ENCODE measurements around the gene TMC3. TPM values are rescaled to one million over a fixed set of nuclear protein-coding genes. Genes with fewer than 3 reads are reported as not detected.
A peak's percentile ranks its signal among the peaks of the same experiment; 100 is the strongest.

The TMC3 gene
- total and polyA plus RNA-seq, 10 of the 15 experiments (the other 5 are each of a cell fraction or from before 2014, with no cell fraction given), result 0.03 to 0.04 (median 0.04) TPM; not detected in 7

DNA sequence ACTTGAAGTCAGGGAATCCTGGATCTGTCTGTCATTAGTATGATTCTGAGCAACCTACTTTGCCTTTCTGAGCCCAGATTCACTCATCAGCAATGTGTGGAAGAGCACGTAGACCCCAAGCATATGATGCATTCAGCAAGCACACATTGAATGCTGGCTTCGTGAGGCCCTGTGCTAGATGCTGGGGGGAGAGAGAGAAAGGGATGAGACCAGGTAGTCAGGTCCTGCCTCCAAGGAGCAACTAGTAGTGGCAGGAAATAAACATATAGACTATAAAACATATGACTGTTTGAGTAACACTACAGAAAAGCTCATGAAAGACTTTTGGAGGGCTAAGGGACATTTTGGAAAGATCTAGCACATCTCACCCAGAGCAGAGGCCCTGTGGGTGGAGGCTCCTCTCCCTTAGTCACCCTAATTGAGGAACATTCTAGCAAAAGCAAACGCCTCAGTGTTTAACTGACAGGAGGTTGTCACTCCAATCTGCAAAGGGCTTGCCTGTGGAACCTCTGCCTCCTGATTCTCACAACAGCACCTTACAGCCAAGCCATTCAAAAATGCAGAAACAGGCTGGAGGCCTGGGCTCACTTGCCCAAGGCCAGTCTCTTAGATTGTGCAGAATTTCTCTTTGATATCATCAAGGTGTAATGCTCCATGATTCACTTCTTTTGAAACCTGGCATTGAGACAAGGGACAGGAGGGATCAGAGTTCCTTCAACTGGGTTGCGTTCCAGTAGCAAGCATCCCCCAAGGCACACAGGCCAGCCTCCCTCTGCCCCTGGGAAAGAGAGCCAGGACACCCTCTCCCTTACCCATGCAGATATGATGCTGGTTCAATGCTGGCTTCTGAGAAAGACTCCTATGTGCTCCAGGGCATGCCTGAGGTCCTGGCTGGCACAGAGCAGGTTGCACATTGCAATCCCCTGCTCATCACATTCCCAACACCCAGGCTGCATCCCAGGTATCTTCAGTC lies 76.1 kb downstream of the TMC3 start:
- Histone ChIP-seq H3K4me1 (ENCODE audit: control insufficient read depth, insufficient read depth, low read length) (peaks cover 60% of the 10 kb centered on the region), H3K9ac (ENCODE audit: control insufficient read depth, insufficient read depth, low read length) (peak overlapping the region; percentile 79), H3K4me3 (peak overlapping the region; percentile 75), H3K27me3 (replicated peaks in 1 of 2; ENCODE audit: control insufficient read depth in 2 of 2, insufficient read depth in 2 of 2, low read length in 1 of 2) (no peaks in the 10 kb centered on the region), H3K36me3 (ENCODE audit: control insufficient read depth in 2 of 2, insufficient read depth in 2 of 2, low read length in 1 of 2) (peaks cover 0 to 7% of the 10 kb centered on the region in 2 experiments; a peak in 2 of 4 replicates), H3K9me3 (replicated peaks; ENCODE audit: control insufficient read depth, insufficient read depth, low read length) (no peaks in the 10 kb centered on the region), H2AFZ (ENCODE audit: control insufficient read depth, low read depth, low read length) (no peak overlapping the region), H3K27ac (ENCODE audit: control insufficient read depth, insufficient read depth) (peak overlapping the region; percentile 99), H3K79me2 (ENCODE audit: control insufficient read depth, insufficient read depth, low read length) (peaks cover 86% of the 10 kb centered on the region), H3K4me2 (ENCODE audit: control insufficient read depth, insufficient read depth) (peak overlapping the region; percentile 100), H4K20me1 (ENCODE audit: control insufficient read depth, insufficient read depth) (no peaks in the 10 kb centered on the region)
- no TSS peak for BruUV-seq (replicated peaks)
- SMC1A ChIA-PET (ENCODE audit: uncharacterized antibody, unreplicated experiment), result interaction anchor here (0.9 to 9.6 kb wide), 8 partner anchors 10 to 30 kb away, joined by 3 to 109 read pairs (median 6); no protein-coding TSS in a partner anchor
- intact Hi-C loops (cut with micrococcal nuclease; ENCODE audit: unreplicated experiment) (loop anchor here (10.0 kb wide), 1 partner anchor 747 kb away; the partner anchor contains the start of gene MEX3B), in situ Hi-C loops (cut with MboI) (loop anchor here (10.0 to 25.0 kb wide), 5 partner anchors 303 to 1914 kb away; partner anchors contain the start of genes HDGFL3 and RPS17)
- POLR2A ChIA-PET, result interaction anchor here (1.3 to 2.1 kb wide), 3 partner anchors 14 to 26 kb away, joined by 3 to 8 read pairs (median 5); partner anchors contain the start of gene STARD5
- FAIRE-seq, result no peak
- no peak for ATAC-seq
- 46% methylated on average over 4 of the region's 4 CpGs for WGBS (ENCODE audit: insufficient coverage, insufficient replicate concordance, low lambda C conversion rate, missing lambda C conversion rate)
- RAD21 ChIA-PET (ENCODE audit: unreplicated experiment), result interaction anchor here (1.3 to 8.4 kb wide), 7 partner anchors 11 to 39 kb away, joined by 4 to 73 read pairs (median 9); partner anchors contain the start of gene STARD5
- CTCF ChIA-PET, result interaction anchor here (0.7 to 4.4 kb wide), 7 partner anchors 11 to 377 kb away, joined by 3 to 45 read pairs (median 6); no protein-coding TSS in a partner anchor
- DNase-seq (ENCODE audit: low read depth, low spot score), result no peak
- TF ChIP-seq, protein P1, sequence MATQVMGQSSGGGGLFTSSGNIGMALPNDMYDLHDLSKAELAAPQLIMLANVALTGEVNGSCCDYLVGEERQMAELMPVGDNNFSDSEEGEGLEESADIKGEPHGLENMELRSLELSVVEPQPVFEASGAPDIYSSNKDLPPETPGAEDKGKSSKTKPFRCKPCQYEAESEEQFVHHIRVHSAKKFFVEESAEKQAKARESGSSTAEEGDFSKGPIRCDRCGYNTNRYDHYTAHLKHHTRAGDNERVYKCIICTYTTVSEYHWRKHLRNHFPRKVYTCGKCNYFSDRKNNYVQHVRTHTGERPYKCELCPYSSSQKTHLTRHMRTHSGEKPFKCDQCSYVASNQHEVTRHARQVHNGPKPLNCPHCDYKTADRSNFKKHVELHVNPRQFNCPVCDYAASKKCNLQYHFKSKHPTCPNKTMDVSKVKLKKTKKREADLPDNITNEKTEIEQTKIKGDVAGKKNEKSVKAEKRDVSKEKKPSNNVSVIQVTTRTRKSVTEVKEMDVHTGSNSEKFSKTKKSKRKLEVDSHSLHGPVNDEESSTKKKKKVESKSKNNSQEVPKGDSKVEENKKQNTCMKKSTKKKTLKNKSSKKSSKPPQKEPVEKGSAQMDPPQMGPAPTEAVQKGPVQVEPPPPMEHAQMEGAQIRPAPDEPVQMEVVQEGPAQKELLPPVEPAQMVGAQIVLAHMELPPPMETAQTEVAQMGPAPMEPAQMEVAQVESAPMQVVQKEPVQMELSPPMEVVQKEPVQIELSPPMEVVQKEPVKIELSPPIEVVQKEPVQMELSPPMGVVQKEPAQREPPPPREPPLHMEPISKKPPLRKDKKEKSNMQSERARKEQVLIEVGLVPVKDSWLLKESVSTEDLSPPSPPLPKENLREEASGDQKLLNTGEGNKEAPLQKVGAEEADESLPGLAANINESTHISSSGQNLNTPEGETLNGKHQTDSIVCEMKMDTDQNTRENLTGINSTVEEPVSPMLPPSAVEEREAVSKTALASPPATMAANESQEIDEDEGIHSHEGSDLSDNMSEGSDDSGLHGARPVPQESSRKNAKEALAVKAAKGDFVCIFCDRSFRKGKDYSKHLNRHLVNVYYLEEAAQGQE (IDR thresholded peaks at IDR 0.05; ENCODE audit: low read depth, low read length), result no peak
- TF ChIP-seq POLR2AphosphoS2 (IDR thresholded peaks at IDR 0.05; ENCODE audit: low read depth, low read length), result 0 out of 2 replicates have a peak, but pooled peaks have one; percentile 18
- TF ChIP-seq RBBP5 (conservative IDR thresholded peaks at IDR 0.05), result no peak
- no peak for TF ChIP-seq CREB1 (IDR thresholded peaks at IDR 0.05; ENCODE audit: low read depth)
- no peak for TF ChIP-seq CHD4 (IDR thresholded peaks at IDR 0.05)
- TF ChIP-seq, protein P2, sequence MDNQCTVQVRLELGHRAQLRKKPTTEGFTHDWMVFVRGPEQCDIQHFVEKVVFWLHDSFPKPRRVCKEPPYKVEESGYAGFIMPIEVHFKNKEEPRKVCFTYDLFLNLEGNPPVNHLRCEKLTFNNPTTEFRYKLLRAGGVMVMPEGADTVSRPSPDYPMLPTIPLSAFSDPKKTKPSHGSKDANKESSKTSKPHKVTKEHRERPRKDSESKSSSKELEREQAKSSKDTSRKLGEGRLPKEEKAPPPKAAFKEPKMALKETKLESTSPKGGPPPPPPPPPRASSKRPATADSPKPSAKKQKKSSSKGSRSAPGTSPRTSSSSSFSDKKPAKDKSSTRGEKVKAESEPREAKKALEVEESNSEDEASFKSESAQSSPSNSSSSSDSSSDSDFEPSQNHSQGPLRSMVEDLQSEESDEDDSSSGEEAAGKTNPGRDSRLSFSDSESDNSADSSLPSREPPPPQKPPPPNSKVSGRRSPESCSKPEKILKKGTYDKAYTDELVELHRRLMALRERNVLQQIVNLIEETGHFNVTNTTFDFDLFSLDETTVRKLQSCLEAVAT (IDR thresholded peaks at IDR 0.05), result no peak
- no peak for TF ChIP-seq IKZF1 (conservative IDR thresholded peaks at IDR 0.05)
- TF ChIP-seq CREM (IDR thresholded peaks at IDR 0.05; ENCODE audit: low read depth), result 0 out of 2 replicates have a peak, but pooled peaks have one; percentile 22
- TF ChIP-seq POLR2A (IDR thresholded peaks at IDR 0.05; ENCODE audit: low read depth, low read length), result peak; percentile 45
- TF ChIP-seq, protein P3, sequence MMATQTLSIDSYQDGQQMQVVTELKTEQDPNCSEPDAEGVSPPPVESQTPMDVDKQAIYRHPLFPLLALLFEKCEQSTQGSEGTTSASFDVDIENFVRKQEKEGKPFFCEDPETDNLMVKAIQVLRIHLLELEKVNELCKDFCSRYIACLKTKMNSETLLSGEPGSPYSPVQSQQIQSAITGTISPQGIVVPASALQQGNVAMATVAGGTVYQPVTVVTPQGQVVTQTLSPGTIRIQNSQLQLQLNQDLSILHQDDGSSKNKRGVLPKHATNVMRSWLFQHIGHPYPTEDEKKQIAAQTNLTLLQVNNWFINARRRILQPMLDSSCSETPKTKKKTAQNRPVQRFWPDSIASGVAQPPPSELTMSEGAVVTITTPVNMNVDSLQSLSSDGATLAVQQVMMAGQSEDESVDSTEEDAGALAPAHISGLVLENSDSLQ (IDR thresholded peaks at IDR 0.05), result peak; percentile 66; the same call in 1 of the 2 replicates
- TF ChIP-seq BCL11A (IDR thresholded peaks at IDR 0.05; ENCODE audit: low read depth, low read length), result no peak
- TF ChIP-seq POU2F2 (IDR thresholded peaks at IDR 0.05; ENCODE audit: borderline replicate concordance, low read depth, low read length), result 0 out of 3 replicates have a peak, but pooled peaks have one; percentile 23
- 0 out of 2 replicates have a peak, but pooled peaks have one; percentile 17 for TF ChIP-seq TARDBP (IDR thresholded peaks at IDR 0.05; ENCODE audit: borderline replicate concordance)
- TF ChIP-seq NR2F1 (conservative IDR thresholded peaks at IDR 0.05), result no peak
- no peak for TF ChIP-seq CHD2 (IDR thresholded peaks at IDR 0.05; ENCODE audit: borderline replicate concordance, low read depth, low read length)
- TF ChIP-seq SIN3A (IDR thresholded peaks at IDR 0.05; ENCODE audit: low read depth, low read length), result 0 out of 2 replicates have a peak, but pooled peaks have one; percentile 12
- TF ChIP-seq NFYA (IDR thresholded peaks at IDR 0.05; ENCODE audit: borderline replicate concordance, low read depth, low read length), result no peak
- no peak for TF ChIP-seq GABPA (IDR thresholded peaks at IDR 0.05; ENCODE audit: low read depth)
